ENCODE data around the gene SEMG2. TPM values are rescaled to one million over a fixed set of nuclear protein-coding genes. Genes with fewer than 3 reads are reported as not detected.

SEMG2 gene, protein sequence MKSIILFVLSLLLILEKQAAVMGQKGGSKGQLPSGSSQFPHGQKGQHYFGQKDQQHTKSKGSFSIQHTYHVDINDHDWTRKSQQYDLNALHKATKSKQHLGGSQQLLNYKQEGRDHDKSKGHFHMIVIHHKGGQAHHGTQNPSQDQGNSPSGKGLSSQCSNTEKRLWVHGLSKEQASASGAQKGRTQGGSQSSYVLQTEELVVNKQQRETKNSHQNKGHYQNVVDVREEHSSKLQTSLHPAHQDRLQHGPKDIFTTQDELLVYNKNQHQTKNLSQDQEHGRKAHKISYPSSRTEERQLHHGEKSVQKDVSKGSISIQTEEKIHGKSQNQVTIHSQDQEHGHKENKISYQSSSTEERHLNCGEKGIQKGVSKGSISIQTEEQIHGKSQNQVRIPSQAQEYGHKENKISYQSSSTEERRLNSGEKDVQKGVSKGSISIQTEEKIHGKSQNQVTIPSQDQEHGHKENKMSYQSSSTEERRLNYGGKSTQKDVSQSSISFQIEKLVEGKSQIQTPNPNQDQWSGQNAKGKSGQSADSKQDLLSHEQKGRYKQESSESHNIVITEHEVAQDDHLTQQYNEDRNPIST
- polyA plus RNA-seq (2011; rRNA removed) (not detected in 2 replicates), polyA minus RNA-seq (2011; rRNA and poly(A)+ RNA removed) (not detected in 2 replicates)

- DNase-seq (ENCODE audit: low read depth, low spot score), result no peak
- CTCF ChIA-PET, result no interaction called here
- no peaks in the 10 kb centered on the region for H3K9me3 ChIP-seq (ENCODE audit: control insufficient read depth, insufficient read depth, low read length)
- H3K27ac ChIP-seq (ENCODE audit: low read depth, low read length), result no peak within 1 kb of the TSS
- POLR2A ChIA-PET, result no interaction called here
- no peaks in the 10 kb centered on the region for H3K27me3 ChIP-seq (ENCODE audit: control insufficient read depth, insufficient read depth, low read length)
- H3K4me3 ChIP-seq (ENCODE audit: low read depth, low read length), result no peak within 1 kb of the TSS
- TF ChIP-seq CTCF (IDR thresholded peaks at IDR 0.05; ENCODE audit: low read depth, low read length), result no peak
These were observed at the start of gene SEMG2 for GRCh38 chr20:45221076-45221475. SEMG2 (plus strand) TSS chr20:45221373; CDS start chr20:45221390, 17 bp downstream.

DNA sequence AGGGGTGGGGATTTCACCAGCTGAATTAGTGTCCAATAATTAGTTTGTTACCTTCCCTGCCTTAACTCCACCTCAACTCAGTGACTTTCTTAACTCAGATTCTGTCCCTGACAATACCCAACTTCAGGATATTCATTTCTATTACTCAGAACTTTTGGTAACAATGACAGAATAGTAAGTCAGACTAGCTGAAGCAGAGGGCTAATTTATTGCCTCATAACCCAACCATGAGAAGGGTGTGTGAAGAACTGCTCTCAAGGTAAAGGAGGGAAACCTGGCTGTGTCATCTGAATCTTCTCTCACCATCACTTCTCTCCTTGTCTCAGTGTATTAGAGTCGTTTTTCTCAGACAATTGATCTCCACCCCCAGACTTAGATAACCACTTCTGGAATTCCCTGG is 47.7 kb upstream of the SEMG2 start:
- no peaks in the 10 kb centered on the region for H3K27me3 ChIP-seq (ENCODE audit: control insufficient read depth, insufficient read depth, low read length)
- CTCF ChIA-PET, result no interaction called here
- POLR2A ChIA-PET, result no interaction called here
- no peak for DNase-seq (ENCODE audit: low read depth, low spot score)
- H3K4me3 ChIP-seq (ENCODE audit: low read depth, low read length), result no peak overlapping the region
- H3K9me3 ChIP-seq (ENCODE audit: control insufficient read depth, insufficient read depth, low read length), result no peaks in the 10 kb centered on the region
- H3K27ac ChIP-seq (ENCODE audit: low read depth, low read length), result no peak overlapping the region
- no peak for TF ChIP-seq CTCF (IDR thresholded peaks at IDR 0.05; ENCODE audit: low read depth, low read length)

- no peaks in the 10 kb centered on the region for H3K9me3 ChIP-seq (ENCODE audit: control insufficient read depth, insufficient read depth, low read length)
- H3K27ac ChIP-seq (ENCODE audit: low read depth, low read length), result no peak within 1 kb of the TSS
- CTCF ChIA-PET, result no interaction called here
- no peak within 1 kb of the TSS for H3K4me3 ChIP-seq (ENCODE audit: low read depth, low read length)
- no peak for TF ChIP-seq CTCF (IDR thresholded peaks at IDR 0.05; ENCODE audit: low read depth, low read length)
- H3K27me3 ChIP-seq (ENCODE audit: control insufficient read depth, insufficient read depth, low read length), result no peaks in the 10 kb centered on the region
- POLR2A ChIA-PET, result no interaction called here
- DNase-seq (ENCODE audit: low read depth, low spot score), result no peak
These were observed 46.5 kb upstream of the SEMG2 start, which contains the start of gene PI3 for GRCh38 chr20:45174434-45175364. PI3 (plus strand) TSS chr20:45174902; CDS start chr20:45174923, 21 bp downstream.

- no peak for DNase-seq (ENCODE audit: low read depth, low spot score)
- CTCF ChIA-PET, result no interaction called here
- H3K9me3 ChIP-seq (ENCODE audit: control insufficient read depth, insufficient read depth, low read length), result no peaks in the 10 kb centered on the region
- no peak for TF ChIP-seq CTCF (IDR thresholded peaks at IDR 0.05; ENCODE audit: low read depth, low read length)
- H3K27me3 ChIP-seq (ENCODE audit: control insufficient read depth, insufficient read depth, low read length), result no peaks in the 10 kb centered on the region
- H3K4me3 ChIP-seq (ENCODE audit: low read depth, low read length), result no peak overlapping the region
- no peak overlapping the region for H3K27ac ChIP-seq (ENCODE audit: low read depth, low read length)
- POLR2A ChIA-PET, result no interaction called here
These were observed 44.5 kb upstream of the SEMG2 start for GRCh38 chr20:45176526-45177267.
